Ascending aorta (tissue), 2 donors: ENCODE measurements around the gene CENPU. TPM values are rescaled to one million over a fixed set of nuclear protein-coding genes. Genes with fewer than 3 reads are reported as not detected.

ENCODE experiments used
- DNase-seq, 2 donors: peaks; one replicate each; pipeline ENCODE4 v3.0.0-alpha.2; 2019; ENCODE audit warnings: low spot score in 2 of 2
- H3K27ac ChIP-seq, 2 donors: fragments of 200-600 bp; sonication (generic); one replicate each; pipeline ENCODE4 v1.5.1; 2016 to 2017; ENCODE audit warnings: mild to moderate bottlenecking in 1 of 2
- H3K27me3 ChIP-seq: fragments of 200-600 bp; sonication (generic); one replicate; pipeline ENCODE4 v1.5.1; 2017
- H3K36me3 ChIP-seq, 2 donors: fragments of 200-600 bp; sonication (generic); one replicate each; pipeline ENCODE4 v1.5.1; 2016
- H3K4me1 ChIP-seq, 2 donors: fragments of 200-600 bp; sonication (generic); one replicate each; pipeline ENCODE4 v1.5.1; 2016 to 2017; ENCODE audit warnings: mild to moderate bottlenecking in 1 of 2
- H3K4me3 ChIP-seq, 2 donors: fragments of 200-600 bp; sonication (generic); one replicate each; pipeline ENCODE4 v1.5.1; 2016 to 2017; ENCODE audit warnings: mild to moderate bottlenecking in 1 of 2
- H3K9me3 ChIP-seq, 2 donors: fragments of 200-600 bp; sonication (generic); one replicate each; pipeline ENCODE4 v1.5.1; 2016
- CTCF ChIP-seq, 3 experiments: fragments of 200-600 bp in 2 of 3; fragments of 450-650 bp in 1 of 3; sonication (generic) in 2 of 3; IDR thresholded peaks; one replicate each; pipeline ENCODE4 v1.5.1; 2016 to 2019; ENCODE audit warnings: antibody characterized with exemption in 3 of 3, mild to moderate bottlenecking in 1 of 3, moderate library complexity in 1 of 3
- intact Hi-C: fragments of 100-400 bp; cut with DNase I; formaldehyde crosslinking; loops from one replicate; pipeline ENCODE4 v1.15.1; 2023
- total RNA-seq: library from RNA; depleted of rRNA; stranded (reverse); fragments of >200 nt; gene quantifications from one replicate; pipeline ENCODE4 v1.1.0, GENCODE V29; 2016

The CENPU gene
- total RNA-seq, 1 donor from 2014 or later, result not detected

DNA sequence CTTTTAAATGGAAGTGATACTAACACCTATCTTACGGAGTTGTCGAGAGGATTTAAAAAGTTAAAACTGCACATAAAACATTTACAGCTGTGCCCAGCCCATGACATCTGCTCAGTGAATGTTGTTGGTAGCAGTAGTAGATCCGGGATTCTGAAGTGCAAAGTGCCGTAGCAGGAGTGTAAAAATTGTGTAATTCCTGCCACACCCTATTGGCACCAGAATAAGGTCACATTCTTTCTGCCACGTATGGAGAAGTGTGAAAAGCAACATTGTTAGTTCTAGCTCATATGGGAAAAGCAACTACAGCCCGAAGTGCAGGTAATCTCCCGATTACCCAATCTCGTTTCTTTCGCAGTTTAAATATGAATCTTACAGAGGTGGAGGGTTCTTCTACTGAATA, 53.2 kb downstream of the CENPU start:
- Histone ChIP-seq H3K27me3 (no peaks in the 10 kb centered on the region), H3K4me1 (no peaks in the 10 kb centered on the region), H3K27ac (no peak overlapping the region), H3K4me3 (no peak overlapping the region), H3K36me3 (peaks cover 2 to 4% of the 10 kb centered on the region in 2 donors), H3K9me3 (no peaks in the 10 kb centered on the region)
- DNase-seq, result no peak
- intact Hi-C loops, result no loop called here
- no peak for TF ChIP-seq CTCF (IDR thresholded peaks at IDR 0.05)

GRCh38 chr4:184675821-184676492, 57.9 kb downstream of the CENPU start:
- H3K36me3 ChIP-seq, result peaks cover 13 to 33% of the 10 kb centered on the region in 2 donors
- intact Hi-C loops, result no loop called here
- no peaks in the 10 kb centered on the region for H3K4me1 ChIP-seq
- TF ChIP-seq CTCF (IDR thresholded peaks at IDR 0.05), result no peak
- DNase-seq, result no peak
- H3K4me3 ChIP-seq, result no peak overlapping the region
- H3K27me3 ChIP-seq, result no peaks in the 10 kb centered on the region
- no peak overlapping the region for H3K27ac ChIP-seq
- no peaks in the 10 kb centered on the region for H3K9me3 ChIP-seq

DNA sequence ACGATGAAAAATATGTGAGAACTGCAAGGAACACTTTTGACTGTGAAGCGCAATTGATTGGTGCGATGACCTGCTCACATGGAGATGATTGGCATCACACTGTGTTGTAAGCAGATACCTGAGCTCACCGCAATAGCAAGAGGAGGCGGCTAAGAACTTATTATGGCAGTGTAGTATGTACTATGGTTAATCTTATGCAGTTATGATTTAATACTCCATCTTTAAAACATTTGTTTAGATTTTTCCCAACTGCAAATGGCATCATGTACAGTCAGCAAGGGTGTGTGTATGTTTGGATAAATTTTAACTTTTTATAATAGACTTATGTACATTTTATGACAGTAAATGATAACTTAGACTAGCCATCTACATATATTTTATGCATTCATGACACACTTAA, 58.9 kb downstream of the CENPU start:
- Histone ChIP-seq H3K36me3 (peaks cover 13 to 35% of the 10 kb centered on the region in 2 donors), H3K9me3 (no peaks in the 10 kb centered on the region), H3K27ac (no peak overlapping the region), H3K4me1 (no peaks in the 10 kb centered on the region), H3K4me3 (no peak overlapping the region), H3K27me3 (no peaks in the 10 kb centered on the region)
- TF ChIP-seq CTCF (IDR thresholded peaks at IDR 0.05), result no peak
- intact Hi-C loops, result no loop called here
- DNase-seq, result no peak

- Histone ChIP-seq H3K36me3 (peaks cover 13 to 40% of the 10 kb centered on the region in 2 donors), H3K4me1 (no peaks in the 10 kb centered on the region), H3K9me3 (no peaks in the 10 kb centered on the region), H3K27me3 (no peaks in the 10 kb centered on the region), H3K27ac (no peak overlapping the region), H3K4me3 (no peak overlapping the region)
- no peak for DNase-seq
- intact Hi-C loops, result no loop called here
- TF ChIP-seq CTCF (IDR thresholded peaks at IDR 0.05), result no peak
These were observed 59.9 kb downstream of the CENPU start for GRCh38 chr4:184674011-184674410.

DNA sequence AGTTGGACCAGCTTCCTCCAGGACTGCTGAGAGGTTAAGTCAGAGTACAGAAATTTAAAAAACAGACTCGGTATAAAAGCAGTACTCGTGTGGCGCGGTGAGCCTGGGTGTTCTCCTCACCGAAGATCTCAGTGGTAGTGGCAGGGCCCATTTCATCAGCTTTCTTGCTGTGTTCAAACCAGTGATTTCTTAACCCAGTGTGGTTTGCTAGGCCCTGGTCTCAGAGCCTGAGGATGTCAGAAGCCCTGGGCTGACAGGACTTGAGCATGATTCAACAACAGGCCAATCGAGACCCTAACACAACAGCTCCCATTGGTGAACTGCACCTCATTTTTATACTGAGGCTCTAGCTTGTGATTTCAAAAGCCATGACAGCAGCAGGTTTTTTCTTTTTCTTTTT, 61.2 kb downstream of the CENPU start:
- no peak for TF ChIP-seq CTCF (IDR thresholded peaks at IDR 0.05)
- intact Hi-C loops, result no loop called here
- no peaks in the 10 kb centered on the region for H3K9me3 ChIP-seq
- H3K27ac ChIP-seq, result no peak overlapping the region
- DNase-seq, result no peak
- no peak overlapping the region for H3K4me3 ChIP-seq
- H3K27me3 ChIP-seq, result no peaks in the 10 kb centered on the region
- H3K36me3 ChIP-seq, result peaks cover 17 to 53% of the 10 kb centered on the region in 2 donors
- H3K4me1 ChIP-seq, result no peaks in the 10 kb centered on the region

DNA sequence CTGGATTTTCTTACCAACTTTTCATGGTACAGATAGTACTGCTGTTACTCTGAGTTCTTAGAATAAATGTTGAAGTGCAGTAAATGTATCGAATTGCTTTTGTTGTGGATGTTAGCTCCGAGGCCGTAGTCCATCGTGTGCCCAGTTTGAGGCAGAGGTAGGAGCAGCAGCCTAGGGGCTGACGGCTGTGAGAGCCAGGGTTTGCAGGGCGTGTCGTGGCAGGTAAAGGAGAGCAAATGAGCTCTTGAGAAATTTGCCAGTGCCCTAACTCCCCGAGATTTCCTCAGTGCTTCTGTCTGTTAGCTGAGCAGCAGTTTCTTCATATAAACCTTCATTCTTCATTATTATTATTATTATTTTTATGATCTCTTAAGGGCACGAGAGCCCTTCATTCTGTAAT, 62.8 kb downstream of the CENPU start:
- Histone ChIP-seq H3K27ac (no peak overlapping the region), H3K36me3 (peaks cover 18 to 68% of the 10 kb centered on the region in 2 donors), H3K4me3 (no peak overlapping the region), H3K4me1 (no peaks in the 10 kb centered on the region), H3K27me3 (no peaks in the 10 kb centered on the region), H3K9me3 (no peaks in the 10 kb centered on the region)
- intact Hi-C loops, result no loop called here
- TF ChIP-seq CTCF (IDR thresholded peaks at IDR 0.05), result no peak
- no peak for DNase-seq
